Central memory CD8-positive, alpha-beta T cell (primary cell): ENCODE data around the gene CLDN1.

ENCODE experiments used
- ATAC-seq: fragments of 150-1000 bp; cut with Tn5 transposase; replicated peaks from 2 replicates; pipeline ENCODE4 v1.10.0; 2022; ENCODE audit warnings: mild to moderate bottlenecking, moderate FRiP score, moderate number of reproducible peaks; ENCODE audit not compliant: poor library complexity, severe bottlenecking; ENCODE audit errors: extremely low read depth
- DNase-seq, 2 donors: peaks; one replicate each; pipeline ENCODE4 v3.0.0; 2021; ENCODE audit warnings: low spot score in 2 of 2
- H3K27ac Mint-ChIP-seq: one replicate; pipeline ENCODE4 v1.8.0; 2022; ENCODE audit warnings: low read depth, mild to moderate bottlenecking, moderate library complexity, mixed read lengths
- H3K27me3 Mint-ChIP-seq: one replicate; pipeline ENCODE4 v1.8.0; 2022; ENCODE audit warnings: mixed read lengths
- H3K36me3 Mint-ChIP-seq: one replicate; pipeline ENCODE4 v1.8.0; 2022; ENCODE audit warnings: mild to moderate bottlenecking, moderate library complexity, mixed read lengths; ENCODE audit not compliant: insufficient read depth
- H3K4me1 Mint-ChIP-seq: one replicate; pipeline ENCODE4 v1.8.0; 2022; ENCODE audit warnings: mixed read lengths
- H3K4me3 Mint-ChIP-seq: one replicate; pipeline ENCODE4 v1.8.0; 2022; ENCODE audit warnings: mild to moderate bottlenecking, moderate library complexity, mixed read lengths
- H3K9me3 Mint-ChIP-seq: one replicate; pipeline ENCODE4 v1.8.0; 2022; ENCODE audit warnings: mixed read lengths

The CLDN1 gene

DNA sequence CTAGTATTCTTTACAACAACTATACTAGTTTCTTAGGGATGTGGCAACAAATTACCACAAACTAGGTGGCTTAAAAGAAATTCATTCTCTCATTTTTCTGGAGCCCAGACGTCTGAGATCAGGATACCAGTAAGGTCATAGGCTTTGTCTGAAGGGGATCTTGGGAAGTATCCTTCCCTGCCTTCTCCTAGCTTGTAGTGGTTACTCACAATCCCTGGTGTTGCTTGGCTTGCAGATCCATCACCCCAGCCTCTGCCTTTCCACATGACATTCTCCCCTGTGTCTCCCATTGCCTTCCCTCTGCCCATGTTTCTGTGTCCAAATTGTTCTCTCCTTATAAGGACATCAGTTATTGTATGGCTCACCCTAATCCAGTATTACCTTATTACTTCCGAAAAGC is 24.3 kb upstream of the CLDN1 start:
- Mint-ChIP-seq H3K36me3 (peaks cover 1% of the 10 kb centered on the region), H3K27ac (no peak overlapping the region), H3K4me3 (no peak overlapping the region), H3K9me3 (peaks cover 5% of the 10 kb centered on the region), H3K27me3 (peaks cover 28% of the 10 kb centered on the region), H3K4me1 (no peaks in the 10 kb centered on the region)
- DNase-seq (no peak), ATAC-seq (no peak)

DNA sequence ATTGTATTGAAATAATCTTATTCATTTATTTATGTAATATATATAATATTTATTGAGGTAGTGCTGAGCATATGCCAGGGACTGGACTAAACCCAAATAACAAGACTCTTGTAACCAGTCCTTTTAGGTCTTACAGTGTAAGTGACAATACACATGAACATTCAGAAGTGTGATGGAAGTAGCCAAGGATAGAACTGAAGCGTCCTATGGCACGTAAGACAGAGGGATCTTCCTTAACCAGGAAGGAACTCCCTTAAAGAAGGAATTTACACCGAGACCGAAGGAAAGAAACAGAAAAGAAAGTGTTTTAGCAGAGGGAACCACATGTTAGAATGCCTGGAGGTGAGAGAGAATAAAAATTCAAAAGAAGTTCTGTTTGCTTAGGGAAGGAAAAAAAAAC is 23.6 kb upstream of the CLDN1 start:
- peaks cover 5% of the 10 kb centered on the region for H3K9me3 Mint-ChIP-seq
- no peak overlapping the region for H3K27ac Mint-ChIP-seq
- ATAC-seq (no peak), DNase-seq (no peak)
- no peak overlapping the region for H3K4me3 Mint-ChIP-seq
- H3K4me1 Mint-ChIP-seq, result no peaks in the 10 kb centered on the region
- H3K36me3 Mint-ChIP-seq, result peaks cover 1% of the 10 kb centered on the region
- H3K27me3 Mint-ChIP-seq, result peaks cover 22% of the 10 kb centered on the region

DNA sequence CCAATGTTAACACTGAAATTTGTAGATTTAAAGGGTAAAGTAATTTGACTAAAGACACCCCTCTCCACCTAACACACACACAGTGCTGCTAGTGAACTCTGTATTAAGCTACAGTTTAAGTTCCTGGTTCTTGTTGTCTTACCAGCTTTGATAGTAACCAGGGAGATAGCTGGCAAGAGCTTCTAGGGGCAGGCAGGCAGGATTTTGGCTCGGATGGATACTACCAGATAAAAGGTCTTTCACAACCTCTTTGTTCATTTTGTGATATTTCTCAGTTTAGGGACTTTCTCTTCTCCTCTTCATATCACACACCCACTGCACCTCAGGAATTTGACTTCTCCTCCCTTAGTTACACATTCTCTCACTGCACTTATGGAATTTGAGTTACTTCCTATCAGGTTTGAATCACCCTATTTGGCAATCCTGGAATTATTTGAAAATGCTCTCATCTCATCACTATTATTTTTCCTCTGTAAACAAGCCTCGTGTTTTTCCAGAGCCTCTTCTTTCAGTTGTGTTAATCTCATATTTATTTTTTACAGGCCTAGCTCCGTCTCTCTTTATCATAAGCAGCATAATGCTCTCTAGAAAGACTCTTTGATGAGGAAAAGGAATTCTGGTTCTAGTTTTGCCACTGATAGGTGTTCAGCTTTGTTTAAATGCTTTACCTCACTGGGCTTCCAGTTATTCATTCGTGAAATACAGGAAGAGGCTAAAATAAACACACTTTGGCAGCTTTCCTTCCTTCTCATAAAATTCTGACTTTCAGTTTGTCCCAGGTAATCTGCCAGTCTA is 23.0 kb upstream of the CLDN1 start:
- DNase-seq, result no peak
- H3K36me3 Mint-ChIP-seq, result peaks cover 1% of the 10 kb centered on the region
- H3K27me3 Mint-ChIP-seq, result peaks cover 20% of the 10 kb centered on the region
- H3K4me1 Mint-ChIP-seq, result no peaks in the 10 kb centered on the region
- H3K27ac Mint-ChIP-seq, result no peak overlapping the region
- H3K9me3 Mint-ChIP-seq, result peaks cover 5% of the 10 kb centered on the region
- no peak for ATAC-seq
- no peak overlapping the region for H3K4me3 Mint-ChIP-seq

DNA sequence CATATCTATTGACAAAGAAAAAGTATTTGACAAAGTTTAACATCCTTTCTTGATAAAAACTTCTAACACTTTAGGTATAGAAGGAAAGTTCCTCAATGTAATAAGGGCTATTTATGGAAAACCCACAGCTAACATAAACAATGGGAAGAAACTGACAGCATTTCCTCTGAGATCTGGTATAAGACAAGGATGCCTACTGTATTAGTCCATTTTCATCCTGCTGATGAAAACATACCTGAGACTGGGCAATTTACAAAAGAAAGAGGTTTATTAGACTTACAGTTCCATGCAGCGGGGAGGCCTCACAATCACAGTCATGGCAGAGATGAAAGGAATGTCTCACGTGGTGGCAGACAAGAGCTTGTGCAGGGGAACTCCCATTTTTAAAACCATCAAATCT is 17.8 kb upstream of the CLDN1 start:
- no peak for DNase-seq
- Mint-ChIP-seq H3K4me3 (no peak overlapping the region), H3K27ac (no peak overlapping the region), H3K4me1 (no peaks in the 10 kb centered on the region), H3K27me3 (peaks cover 13% of the 10 kb centered on the region), H3K36me3 (no peaks in the 10 kb centered on the region), H3K9me3 (no peaks in the 10 kb centered on the region)
- ATAC-seq, result no peak

DNA sequence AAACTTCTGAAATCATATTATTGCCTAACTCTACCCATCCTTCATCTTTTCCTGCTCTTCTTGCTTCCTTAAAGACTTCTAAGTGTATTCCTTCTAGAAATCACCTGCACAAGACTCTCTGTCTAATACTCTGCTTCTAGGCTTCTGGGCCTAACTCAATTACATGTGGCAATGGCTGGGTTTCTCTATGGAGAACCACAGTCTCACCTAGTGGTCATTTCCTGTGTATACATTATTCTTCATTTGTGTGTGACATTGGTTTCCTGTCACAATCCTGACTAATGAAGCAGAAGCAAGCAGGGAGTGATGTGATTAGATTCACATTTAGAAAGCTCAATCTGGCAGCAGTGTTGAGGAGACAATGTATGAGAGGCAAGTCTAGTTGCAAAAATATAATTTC is 16.9 kb upstream of the CLDN1 start:
- no peak overlapping the region for H3K27ac Mint-ChIP-seq
- no peaks in the 10 kb centered on the region for H3K4me1 Mint-ChIP-seq
- ATAC-seq (no peak), DNase-seq (no peak)
- no peak overlapping the region for H3K4me3 Mint-ChIP-seq
- H3K27me3 Mint-ChIP-seq, result peaks cover 13% of the 10 kb centered on the region
- H3K9me3 Mint-ChIP-seq, result no peaks in the 10 kb centered on the region
- H3K36me3 Mint-ChIP-seq, result no peaks in the 10 kb centered on the region

DNA sequence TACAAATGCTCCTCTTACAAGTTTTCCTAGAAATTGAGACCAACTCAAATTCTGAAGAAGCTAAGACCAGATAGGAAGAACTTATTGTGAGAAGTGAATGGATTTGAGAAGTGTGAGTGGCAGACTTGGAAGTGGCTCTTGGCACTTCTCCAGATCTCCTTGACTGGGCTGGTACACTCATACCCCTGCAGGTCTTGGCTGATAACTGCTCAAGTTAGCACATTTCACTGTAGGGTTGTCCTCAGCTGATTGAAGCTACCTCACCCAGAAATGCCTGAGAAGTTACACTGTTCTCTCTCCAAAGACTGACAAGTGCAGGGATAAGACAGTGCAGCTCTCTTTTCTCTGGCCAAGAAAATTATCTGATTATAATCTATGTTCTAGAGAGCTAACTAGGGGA is 16.5 kb upstream of the CLDN1 start:
- Mint-ChIP-seq H3K4me3 (no peak overlapping the region), H3K27me3 (peaks cover 13% of the 10 kb centered on the region), H3K27ac (no peak overlapping the region), H3K36me3 (no peaks in the 10 kb centered on the region), H3K4me1 (no peaks in the 10 kb centered on the region), H3K9me3 (no peaks in the 10 kb centered on the region)
- ATAC-seq (no peak), DNase-seq (no peak)

DNA sequence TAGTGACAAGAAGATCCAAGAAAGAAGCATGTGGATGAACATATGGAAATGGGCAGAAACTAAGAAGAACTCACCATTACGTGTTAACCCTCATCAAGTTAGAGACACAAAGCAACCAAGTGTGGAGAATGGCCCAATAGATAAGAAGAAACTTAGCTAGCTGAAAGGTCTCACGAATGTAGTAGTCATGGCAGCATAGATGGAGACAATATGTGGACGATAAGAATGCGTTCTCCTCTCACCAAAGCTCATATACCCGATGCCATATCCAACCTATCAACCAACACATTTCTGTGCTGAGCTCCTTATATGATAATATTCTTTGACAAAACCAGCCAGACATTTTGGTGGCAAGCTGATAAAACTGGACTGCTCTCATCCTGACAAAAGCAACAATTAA is 15.1 kb upstream of the CLDN1 start:
- peaks cover 12% of the 10 kb centered on the region for H3K27me3 Mint-ChIP-seq
- no peak overlapping the region for H3K4me3 Mint-ChIP-seq
- DNase-seq, result no peak
- no peaks in the 10 kb centered on the region for H3K36me3 Mint-ChIP-seq
- H3K9me3 Mint-ChIP-seq, result no peaks in the 10 kb centered on the region
- no peak for ATAC-seq
- no peaks in the 10 kb centered on the region for H3K4me1 Mint-ChIP-seq
- H3K27ac Mint-ChIP-seq, result no peak overlapping the region

DNA sequence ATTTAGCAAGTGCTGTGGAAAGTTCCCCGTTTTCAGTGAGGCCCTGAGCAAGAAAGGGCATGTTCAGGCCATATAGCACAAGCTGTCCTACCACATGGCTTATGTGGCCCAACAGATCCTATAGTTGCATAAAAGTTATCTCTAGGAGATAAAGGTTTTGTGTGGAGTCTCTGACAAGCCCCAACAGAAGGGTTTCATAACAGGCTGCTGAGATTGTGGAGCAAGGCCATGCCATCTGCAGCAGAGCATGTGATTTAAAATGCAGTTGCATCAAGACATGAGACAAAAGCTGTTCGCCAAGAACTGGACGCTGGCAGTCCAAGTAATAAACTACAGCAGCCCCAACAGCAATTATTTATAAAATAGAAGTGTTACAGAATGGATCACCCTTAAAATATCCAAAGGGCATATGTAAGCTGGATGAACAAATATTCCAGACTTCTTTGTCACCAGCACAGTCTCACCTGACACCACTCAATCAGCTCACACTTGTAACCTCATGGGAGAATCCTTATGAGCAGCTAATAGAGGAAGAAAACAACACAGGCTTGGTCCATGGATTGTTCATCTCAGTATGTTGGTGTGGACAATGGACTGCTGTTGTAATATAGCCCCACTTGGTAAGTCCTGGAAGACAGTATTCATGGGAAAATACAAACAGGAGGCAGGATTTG is 14.4 kb upstream of the CLDN1 start:
- ATAC-seq (no peak), DNase-seq (no peak)
- Mint-ChIP-seq H3K27ac (no peak overlapping the region), H3K4me1 (no peaks in the 10 kb centered on the region), H3K4me3 (no peak overlapping the region), H3K9me3 (no peaks in the 10 kb centered on the region), H3K27me3 (peaks cover 12% of the 10 kb centered on the region), H3K36me3 (no peaks in the 10 kb centered on the region)

DNA sequence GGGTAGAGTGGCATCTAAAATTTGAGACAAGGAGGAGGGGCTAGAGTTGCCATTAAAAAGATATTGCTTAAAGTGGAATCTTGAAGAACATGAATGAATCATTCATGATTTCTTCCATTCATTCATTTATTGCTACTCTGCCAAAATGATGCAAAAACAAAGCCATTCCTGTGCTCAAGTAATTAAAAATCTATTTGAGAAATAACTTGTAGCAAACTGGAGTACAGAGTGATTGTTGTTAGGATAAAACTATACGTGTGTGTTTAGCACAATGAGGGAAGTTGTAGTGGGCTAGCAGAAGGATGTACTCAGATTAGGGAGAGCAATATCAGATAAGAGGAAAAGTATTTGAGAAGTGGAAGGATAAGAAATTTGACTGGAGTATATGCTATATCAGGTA is 11.7 kb upstream of the CLDN1 start:
- H3K27me3 Mint-ChIP-seq, result peaks cover 26% of the 10 kb centered on the region
- H3K4me3 Mint-ChIP-seq, result no peak overlapping the region
- ATAC-seq (no peak), DNase-seq (no peak)
- no peaks in the 10 kb centered on the region for H3K9me3 Mint-ChIP-seq
- H3K36me3 Mint-ChIP-seq, result no peaks in the 10 kb centered on the region
- no peaks in the 10 kb centered on the region for H3K4me1 Mint-ChIP-seq
- no peak overlapping the region for H3K27ac Mint-ChIP-seq

DNA sequence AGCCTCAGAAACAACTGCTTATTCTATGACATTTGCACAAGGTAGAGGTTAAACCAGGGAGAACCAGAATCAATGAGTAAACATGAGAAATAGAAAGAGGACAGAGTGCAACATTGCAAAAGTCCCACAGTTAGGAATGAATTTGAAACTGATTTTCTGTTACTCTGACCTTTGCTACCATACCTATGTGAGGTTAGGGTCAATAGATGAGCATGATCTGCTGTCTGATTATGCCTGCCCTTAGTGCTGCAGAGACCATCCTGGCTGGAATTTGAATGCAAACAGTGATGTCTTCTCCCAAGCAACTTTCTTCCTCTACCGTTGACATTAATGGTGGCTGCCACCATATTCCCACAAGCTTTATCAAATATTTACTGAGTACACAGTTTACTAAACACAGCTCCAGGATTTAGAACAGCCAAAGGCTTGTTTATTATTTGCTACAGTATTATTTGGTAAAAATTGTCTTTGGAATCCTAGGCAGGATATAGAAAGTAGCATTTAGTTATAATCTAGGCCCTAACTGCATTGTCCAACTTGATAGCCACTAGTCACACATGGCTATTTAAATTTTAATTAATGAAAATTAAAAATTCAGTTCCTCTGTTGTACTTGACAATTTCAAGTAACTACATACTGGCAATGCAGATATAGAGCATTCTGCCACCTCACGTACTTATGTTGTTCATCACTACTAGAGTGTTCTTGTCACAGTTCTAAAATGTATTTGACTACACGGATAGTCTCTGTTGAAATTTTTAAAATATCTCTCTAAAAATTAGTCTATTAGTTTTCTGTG is 8.9 kb upstream of the CLDN1 start:
- H3K4me1 Mint-ChIP-seq, result no peaks in the 10 kb centered on the region

DNA sequence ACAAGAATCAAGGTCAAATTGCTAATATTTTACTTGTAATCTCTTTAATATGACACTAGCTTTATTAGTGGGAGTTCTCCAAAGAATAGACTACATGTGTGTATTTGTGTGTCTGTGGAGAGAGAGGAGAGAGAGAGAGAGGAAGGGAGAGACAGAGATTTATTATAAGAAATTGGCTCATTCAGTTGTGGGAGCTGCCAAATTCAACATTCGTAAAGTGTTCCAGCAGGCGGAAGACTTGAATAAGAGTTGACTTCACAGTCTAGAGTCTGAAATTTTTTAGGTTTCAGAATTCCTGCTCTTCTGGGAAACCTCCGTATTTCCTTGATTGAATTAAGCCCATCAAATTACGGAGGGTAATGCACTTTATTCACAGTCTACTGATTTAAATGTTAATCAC is 4.7 kb upstream of the CLDN1 start:
- peaks cover 72% of the 10 kb centered on the region for H3K27me3 Mint-ChIP-seq
- no peaks in the 10 kb centered on the region for H3K9me3 Mint-ChIP-seq
- no peak for ATAC-seq
- H3K36me3 Mint-ChIP-seq, result peaks cover 2% of the 10 kb centered on the region
- no peak overlapping the region for H3K4me3 Mint-ChIP-seq
- no peak for DNase-seq
- peaks cover 10% of the 10 kb centered on the region for H3K4me1 Mint-ChIP-seq
- H3K27ac Mint-ChIP-seq, result no peak overlapping the region

More for the DNA sequence above, 8.9 kb upstream of the CLDN1 start:
- Mint-ChIP-seq H3K9me3 (no peaks in the 10 kb centered on the region), H3K36me3 (no peaks in the 10 kb centered on the region), H3K27me3 (peaks cover 51% of the 10 kb centered on the region), H3K27ac (no peak overlapping the region), H3K4me3 (no peak overlapping the region)
- ATAC-seq, result no peak
- DNase-seq, result no peak

DNA sequence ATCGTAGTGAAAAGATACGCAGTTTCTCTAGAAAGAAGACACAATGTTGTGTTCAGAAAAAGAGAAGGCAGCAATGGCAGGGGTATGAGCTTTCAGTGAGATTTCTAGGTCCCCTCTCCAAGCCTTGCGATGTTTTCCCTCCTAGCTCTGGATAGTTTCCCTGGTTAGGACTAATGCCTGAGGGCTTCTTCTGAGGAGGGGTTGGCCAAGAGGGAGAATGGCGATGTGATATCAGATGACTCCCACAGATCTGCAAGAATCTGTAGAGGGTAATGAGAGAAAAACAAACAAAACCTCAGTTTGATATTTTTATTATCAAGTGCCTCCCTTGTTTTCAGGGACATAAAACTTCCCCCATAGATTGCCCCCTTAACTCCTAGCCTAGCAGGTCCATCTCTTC is 4.1 kb upstream of the CLDN1 start:
- H3K36me3 Mint-ChIP-seq, result peaks cover 2% of the 10 kb centered on the region
- no peak overlapping the region for H3K4me3 Mint-ChIP-seq
- H3K27ac Mint-ChIP-seq, result no peak overlapping the region
- DNase-seq (no peak), ATAC-seq (no peak)
- peaks cover 15% of the 10 kb centered on the region for H3K4me1 Mint-ChIP-seq
- H3K27me3 Mint-ChIP-seq, result peaks cover 73% of the 10 kb centered on the region
- H3K9me3 Mint-ChIP-seq, result no peaks in the 10 kb centered on the region

DNA sequence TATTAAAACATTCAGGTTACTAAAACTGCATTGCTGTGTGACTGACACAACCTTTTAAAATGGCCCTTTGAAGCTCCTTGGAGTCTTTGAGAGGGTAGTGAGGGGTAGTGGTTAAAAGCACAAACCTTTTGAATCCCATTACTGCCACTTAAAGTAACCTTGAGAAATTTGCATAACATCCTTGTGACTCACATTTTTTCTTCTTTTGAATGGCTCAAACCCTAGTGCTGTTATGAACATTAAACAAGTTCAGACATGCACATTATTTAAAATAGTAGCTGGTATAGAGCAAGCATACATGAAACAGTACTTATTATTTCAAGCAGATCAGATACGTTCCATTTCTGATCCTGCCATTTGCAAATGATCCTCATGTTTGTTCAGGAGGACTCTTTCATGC is 3.7 kb upstream of the CLDN1 start:
- Mint-ChIP-seq H3K36me3 (peaks cover 2% of the 10 kb centered on the region), H3K4me1 (peaks cover 15% of the 10 kb centered on the region), H3K27me3 (peaks cover 77% of the 10 kb centered on the region), H3K27ac (no peak overlapping the region), H3K9me3 (no peaks in the 10 kb centered on the region), H3K4me3 (no peak overlapping the region)
- ATAC-seq (no peak), DNase-seq (no peak)
